ENCODE measurements around the gene CC2D1A.

DNA sequence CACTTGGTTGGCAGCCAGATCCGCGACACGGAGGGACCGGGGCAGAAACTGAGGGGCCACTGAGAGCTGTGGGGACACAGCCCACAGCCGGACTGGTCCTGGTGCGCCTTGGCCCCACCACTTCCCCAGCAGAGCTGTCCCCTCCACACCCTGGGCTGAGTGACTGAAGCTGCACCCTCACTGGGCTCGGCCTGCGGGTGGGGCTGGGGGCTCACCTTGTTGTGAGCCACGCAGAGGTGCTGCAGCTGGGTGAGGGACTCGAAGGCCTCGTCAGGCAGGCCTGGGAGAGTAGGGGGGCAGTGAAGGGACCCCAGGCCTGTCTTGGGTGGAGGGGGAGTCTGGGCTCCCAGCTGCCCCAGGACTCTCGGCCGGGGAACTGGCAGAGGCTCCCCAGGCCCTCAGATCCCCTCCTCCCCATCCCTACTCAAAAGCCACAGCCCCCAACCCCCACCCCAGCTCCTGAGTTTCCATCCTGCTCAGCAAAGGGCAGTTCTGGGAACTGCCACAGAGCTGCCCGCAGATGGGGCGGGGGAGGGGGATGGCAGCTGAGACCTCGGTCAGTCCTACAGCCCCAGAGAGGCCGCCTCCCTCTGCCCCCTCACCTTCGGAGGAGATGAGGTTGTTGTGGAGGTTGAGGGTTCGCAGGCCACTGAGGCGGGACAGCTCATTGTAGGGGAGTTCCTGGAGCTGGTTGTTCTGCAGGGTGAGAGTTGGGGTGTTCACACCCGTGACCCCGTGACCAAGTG is 29.9 kb downstream of the CC2D1A start:
- TF ChIP-seq, protein P1, sequence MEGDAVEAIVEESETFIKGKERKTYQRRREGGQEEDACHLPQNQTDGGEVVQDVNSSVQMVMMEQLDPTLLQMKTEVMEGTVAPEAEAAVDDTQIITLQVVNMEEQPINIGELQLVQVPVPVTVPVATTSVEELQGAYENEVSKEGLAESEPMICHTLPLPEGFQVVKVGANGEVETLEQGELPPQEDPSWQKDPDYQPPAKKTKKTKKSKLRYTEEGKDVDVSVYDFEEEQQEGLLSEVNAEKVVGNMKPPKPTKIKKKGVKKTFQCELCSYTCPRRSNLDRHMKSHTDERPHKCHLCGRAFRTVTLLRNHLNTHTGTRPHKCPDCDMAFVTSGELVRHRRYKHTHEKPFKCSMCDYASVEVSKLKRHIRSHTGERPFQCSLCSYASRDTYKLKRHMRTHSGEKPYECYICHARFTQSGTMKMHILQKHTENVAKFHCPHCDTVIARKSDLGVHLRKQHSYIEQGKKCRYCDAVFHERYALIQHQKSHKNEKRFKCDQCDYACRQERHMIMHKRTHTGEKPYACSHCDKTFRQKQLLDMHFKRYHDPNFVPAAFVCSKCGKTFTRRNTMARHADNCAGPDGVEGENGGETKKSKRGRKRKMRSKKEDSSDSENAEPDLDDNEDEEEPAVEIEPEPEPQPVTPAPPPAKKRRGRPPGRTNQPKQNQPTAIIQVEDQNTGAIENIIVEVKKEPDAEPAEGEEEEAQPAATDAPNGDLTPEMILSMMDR (IDR thresholded peaks at IDR 0.05): no peak
- TF ChIP-seq EZH2 (IDR thresholded peaks at IDR 0.05; ENCODE audit: borderline replicate concordance, insufficient read depth, low read depth, low read length, poor library complexity, severe bottlenecking): no peak

Data from B cell (primary cell).